ENCODE data around the gene CEMIP2. TPM values are rescaled to one million over a fixed set of nuclear protein-coding genes. Genes with fewer than 3 reads are reported as not detected.

Gene CEMIP2
- total RNA-seq, 1 donor from 2014 or later = 61.2 TPM

GRCh38 chr9:71637926-71638325, 130.4 kb downstream of the CEMIP2 start:
- no peak for DNase-seq

GRCh38 chr9:71637375-71637774, 130.9 kb downstream of the CEMIP2 start:
- no peak for DNase-seq

GRCh38 chr9:71636143-71636839, 132.0 kb downstream of the CEMIP2 start:
- DNase-seq = no peak

- DNase-seq = no peak
Observed at GRCh38 chr9:71634752-71635151, 133.6 kb downstream of the CEMIP2 start.

Other genes with a start within 250 kb of the CEMIP2 start
- 24.5 TPM for gene ABHD17B, start 142.7 kb upstream of the CEMIP2 start, total RNA-seq
- gene C9orf85, start 143.1 kb upstream of the CEMIP2 start, total RNA-seq = 16.1 TPM